ENCODE results near the gene JAM3.

DNA sequence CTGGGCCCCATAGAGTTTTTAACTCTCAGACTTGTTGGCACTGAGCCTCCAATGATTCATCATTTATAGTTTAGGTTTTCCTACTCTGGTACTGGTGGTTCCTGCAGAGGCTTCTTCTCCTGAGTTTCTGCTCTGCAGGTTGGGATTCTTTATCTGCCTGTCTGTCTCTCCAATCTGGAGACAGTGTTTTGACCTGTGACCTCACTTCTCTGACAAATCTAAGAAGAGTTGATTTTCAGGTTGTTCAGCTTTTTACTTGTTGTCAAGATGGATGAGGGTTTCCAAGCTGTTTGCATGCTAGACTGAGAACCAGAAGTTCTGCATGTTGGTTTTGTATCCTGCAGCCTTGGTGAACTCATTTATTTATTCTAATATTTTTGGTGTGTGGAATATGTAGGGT is 63.9 kb downstream of the JAM3 start:
- no peak for TF ChIP-seq EZH2phosphoT487 (IDR thresholded peaks at IDR 0.05)
- TF ChIP-seq, protein P1, sequence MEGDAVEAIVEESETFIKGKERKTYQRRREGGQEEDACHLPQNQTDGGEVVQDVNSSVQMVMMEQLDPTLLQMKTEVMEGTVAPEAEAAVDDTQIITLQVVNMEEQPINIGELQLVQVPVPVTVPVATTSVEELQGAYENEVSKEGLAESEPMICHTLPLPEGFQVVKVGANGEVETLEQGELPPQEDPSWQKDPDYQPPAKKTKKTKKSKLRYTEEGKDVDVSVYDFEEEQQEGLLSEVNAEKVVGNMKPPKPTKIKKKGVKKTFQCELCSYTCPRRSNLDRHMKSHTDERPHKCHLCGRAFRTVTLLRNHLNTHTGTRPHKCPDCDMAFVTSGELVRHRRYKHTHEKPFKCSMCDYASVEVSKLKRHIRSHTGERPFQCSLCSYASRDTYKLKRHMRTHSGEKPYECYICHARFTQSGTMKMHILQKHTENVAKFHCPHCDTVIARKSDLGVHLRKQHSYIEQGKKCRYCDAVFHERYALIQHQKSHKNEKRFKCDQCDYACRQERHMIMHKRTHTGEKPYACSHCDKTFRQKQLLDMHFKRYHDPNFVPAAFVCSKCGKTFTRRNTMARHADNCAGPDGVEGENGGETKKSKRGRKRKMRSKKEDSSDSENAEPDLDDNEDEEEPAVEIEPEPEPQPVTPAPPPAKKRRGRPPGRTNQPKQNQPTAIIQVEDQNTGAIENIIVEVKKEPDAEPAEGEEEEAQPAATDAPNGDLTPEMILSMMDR (IDR thresholded peaks at IDR 0.05): no peak
